HEK293 (cell line): ENCODE results near the gene FAM110D.

ENCODE experiments used
- CTCF ChIA-PET: fragments of 350-600 bp; formaldehyde crosslinking; extraction: SDS; loops from one replicate; lab custom pipeline; 2021; ENCODE audit warnings: antibody characterized with exemption; lab: Yijun Ruan, JAX
- POLR2A ChIA-PET: fragments of 300-600 bp; formaldehyde crosslinking; extraction: SDS; loops from one replicate; lab custom pipeline; 2020; ENCODE audit warnings: antibody characterized with exemption, inconsistent platforms; lab: Yijun Ruan, JAX
- H3K27ac ChIP-seq: fragments of 200-500 bp; sonication (Bioruptor generic); 2 replicates; pipeline ENCODE4 v1.5.1; 2014; ENCODE audit warnings: low read depth, low read length, control low read depth, inconsistent platforms; ENCODE audit errors: extremely low read depth
- H3K36me3 ChIP-seq, 2 experiments: fragments of 200-500 bp in 1 of 2; sonication (Bioruptor generic) in 1 of 2; 1 replicate in 1 of 2; 2 replicates in 1 of 2; pipeline ENCODE4 v1.5.1; 2014 to 2017; ENCODE audit warnings: inconsistent platforms in 2 of 2, low read length in 2 of 2; ENCODE audit not compliant: control insufficient read depth in 2 of 2, insufficient read depth in 1 of 2
- H3K4me1 ChIP-seq: fragments of 200-500 bp; sonication (Bioruptor generic); 2 replicates; pipeline ENCODE4 v1.5.1; 2014; ENCODE audit warnings: mild to moderate bottlenecking, low read length, inconsistent platforms; ENCODE audit not compliant: control insufficient read depth, insufficient read depth
- H3K4me3 ChIP-seq: 2 replicates; pipeline ENCODE4 v1.5.1; 2011; ENCODE audit warnings: low read depth, mild to moderate bottlenecking, control low read depth, low read length, moderate library complexity
- H3K9me3 ChIP-seq: fragments of 200-500 bp; sonication (Bioruptor generic); 2 replicates; pipeline ENCODE4 v1.5.1; 2014; ENCODE audit warnings: low read depth, low read length, inconsistent platforms; ENCODE audit not compliant: control insufficient read depth, insufficient read depth
- BCL6B ChIP-seq: fragments of 450-650 bp; formaldehyde crosslinking; IDR thresholded peaks from 2 replicates; pipeline ENCODE4 v1.5.1; 2017; ENCODE audit warnings: missing biosample characterization, missing genetic modification characterization
- PRDM1 ChIP-seq: fragments of 450-650 bp; formaldehyde crosslinking; IDR thresholded peaks from 2 replicates; pipeline ENCODE4; 2016; ENCODE audit warnings: missing biosample characterization, missing genetic modification characterization
- SALL2 ChIP-seq: fragments of 450-650 bp; formaldehyde crosslinking; IDR thresholded peaks from 2 replicates; pipeline ENCODE4 v1.5.0; 2017; ENCODE audit warnings: missing biosample characterization, mild to moderate bottlenecking, missing genetic modification characterization, borderline replicate concordance
- ZBTB17 ChIP-seq: fragments of 450-650 bp; formaldehyde crosslinking; IDR thresholded peaks from 2 replicates; pipeline ENCODE4 v1.5.1; 2016; ENCODE audit warnings: missing biosample characterization, missing genetic modification characterization
- ZBTB20 ChIP-seq: fragments of 450-650 bp; formaldehyde crosslinking; IDR thresholded peaks from 2 replicates; pipeline ENCODE4 v1.5.1; 2016; ENCODE audit warnings: missing biosample characterization, missing genetic modification characterization
- ZBTB7A ChIP-seq: fragments of 450-650 bp; formaldehyde crosslinking; IDR thresholded peaks from 2 replicates; pipeline ENCODE4 v1.5.1; 2016; ENCODE audit warnings: low read depth, missing biosample characterization, missing genetic modification characterization
- ZFP37 ChIP-seq: fragments of 450-650 bp; formaldehyde crosslinking; IDR thresholded peaks from 2 replicates; pipeline ENCODE4 v1.5.1; 2016; ENCODE audit warnings: missing biosample characterization, missing genetic modification characterization
- ZNF148 ChIP-seq: fragments of 450-650 bp; formaldehyde crosslinking; IDR thresholded peaks from 2 replicates; pipeline ENCODE4 v1.5.0; 2017; ENCODE audit warnings: missing biosample characterization, missing genetic modification characterization, borderline replicate concordance
- ZNF354C ChIP-seq: fragments of 450-650 bp; formaldehyde crosslinking; IDR thresholded peaks from 2 replicates; pipeline ENCODE4 v1.5.1; 2016; ENCODE audit warnings: missing biosample characterization, missing genetic modification characterization, low read depth, borderline replicate concordance
- ZNF518A ChIP-seq: fragments of 450-650 bp; formaldehyde crosslinking; conservative IDR thresholded peaks from 2 replicates; pipeline ENCODE4 v1.5.1; 2016; ENCODE audit warnings: low read depth, missing biosample characterization, missing genetic modification characterization
- ZNF560 ChIP-seq: fragments of 450-650 bp; formaldehyde crosslinking; IDR thresholded peaks from 2 replicates; pipeline ENCODE4 v1.5.1; 2017; ENCODE audit warnings: missing biosample characterization, missing genetic modification characterization, borderline replicate concordance
- ZNF596 ChIP-seq: fragments of 450-650 bp; IDR thresholded peaks from 2 replicates; pipeline ENCODE4 v1.5.0; 2018; ENCODE audit warnings: missing biosample characterization, mild to moderate bottlenecking, missing genetic modification characterization, moderate library complexity
- ZNF692 ChIP-seq: fragments of 450-650 bp; formaldehyde crosslinking; IDR thresholded peaks from 2 replicates; pipeline ENCODE4 v1.5.1; 2016; ENCODE audit warnings: missing biosample characterization, missing genetic modification characterization
- ZNF701 ChIP-seq: fragments of 450-650 bp; formaldehyde crosslinking; IDR thresholded peaks from 2 replicates; pipeline ENCODE4 v1.5.1; 2016; ENCODE audit warnings: missing biosample characterization, missing genetic modification characterization
- ZNF768 ChIP-seq: fragments of 450-650 bp; formaldehyde crosslinking; IDR thresholded peaks from 2 replicates; pipeline ENCODE4 v1.5.1; 2018; ENCODE audit warnings: missing biosample characterization, mild to moderate bottlenecking, missing genetic modification characterization
- ZNF837 ChIP-seq: fragments of 450-650 bp; formaldehyde crosslinking; IDR thresholded peaks from 2 replicates; pipeline ENCODE4 v1.5.1; 2016; ENCODE audit warnings: missing biosample characterization, missing genetic modification characterization

Gene FAM110D

GRCh38 chr1:26197301-26197700 lies 38.4 kb downstream of the FAM110D start:
- ChIA-PET POLR2A (no interaction called here), CTCF (interaction anchor here (0.9 to 1.3 kb wide), 3 partner anchors 32 to 82 kb away, joined by 3 to 6 read pairs (median 3); partner anchors contain the start of gene CEP85)
- TF ChIP-seq ZFP37 (tag by site-specific recombination) (no peak), PRDM1 (tag by site-specific recombination) (no peak), ZNF148 (tag by site-specific recombination) (no peak), BCL6B (no peak), ZNF596 (no peak), ZBTB20 (tag by site-specific recombination) (no peak), ZBTB7A (tag by site-specific recombination) (no peak), ZNF560 (tag by site-specific recombination) (no peak), ZNF768 (tag by site-specific recombination) (no peak), ZNF518A (tag by site-specific recombination) (no peak), ZNF701 (tag by site-specific recombination) (no peak), ZNF354C (no peak)
- Histone ChIP-seq H3K4me3 (no peak overlapping the region), H3K36me3 (no peaks in the 10 kb centered on the region), H3K27ac (no peak overlapping the region), H3K9me3 (no peaks in the 10 kb centered on the region), H3K4me1 (no peaks in the 10 kb centered on the region)

- no peak overlapping the region for H3K4me3 ChIP-seq
- H3K9me3 ChIP-seq: no peaks in the 10 kb centered on the region
- ChIA-PET CTCF (interaction anchor here (0.9 to 1.3 kb wide), 2 partner anchors 32 to 36 kb away, joined by 3 to 6 read pairs; partner anchors contain the start of gene CEP85), POLR2A (no interaction called here)
- H3K27ac ChIP-seq: no peak overlapping the region
- no peaks in the 10 kb centered on the region for H3K4me1 ChIP-seq
- TF ChIP-seq SALL2 (tag by site-specific recombination): no peak
- TF ChIP-seq ZBTB17 (tag by site-specific recombination): no peak
- TF ChIP-seq ZNF692 (tag by site-specific recombination): no peak
- no peak for TF ChIP-seq ZNF837
- no peaks in the 10 kb centered on the region for H3K36me3 ChIP-seq
Observed at GRCh38 chr1:26197813-26198212, 38.9 kb downstream of the FAM110D start.
